Measurements from ENCODE around the gene NPPB.

- TF ChIP-seq EZH2 (IDR thresholded peaks at IDR 0.05; ENCODE audit: borderline replicate concordance) = no peak
- TF ChIP-seq CTCF (IDR thresholded peaks at IDR 0.05; ENCODE audit: poor library complexity) = no peak
Observed at GRCh38 chr1:11833497-11833896, 25.2 kb downstream of the NPPB start.

Measured in hepatocyte (in vitro differentiated cells).